HCT116 (cell line): ENCODE results near the gene CLEC3B.

ENCODE experiments used
- CTCF ChIP-seq, 3 experiments: fragments of 200-600 bp in 1 of 3; sonication (generic) in 1 of 3; IDR thresholded peaks in 2 of 3; conservative IDR thresholded peaks in 1 of 3; 2 replicates each; pipeline ENCODE4 v1.5.1; 2012 to 2017; ENCODE audit warnings: low read depth in 2 of 3, low read length in 2 of 3, antibody characterized with exemption in 1 of 3, borderline replicate concordance in 1 of 3, control low read depth in 1 of 3, mild to moderate bottlenecking in 1 of 3, mixed read lengths in 1 of 3, mixed run types in 1 of 3, moderate library complexity in 1 of 3; ENCODE audit not compliant: insufficient read depth in 1 of 3
- EZH2 ChIP-seq: fragments of 200-600 bp; sonication (generic); IDR thresholded peaks from 2 replicates; pipeline ENCODE4 v1.6.1; 2017; ENCODE audit warnings: antibody characterized with exemption, mixed run types
- POLR2A ChIP-seq: IDR thresholded peaks from 2 replicates; pipeline ENCODE4 v1.7.0; 2011; ENCODE audit warnings: borderline replicate concordance; ENCODE audit not compliant: insufficient read depth, insufficient read length; ENCODE audit errors: extremely low read depth
- POLR2AphosphoS5 ChIP-seq: IDR thresholded peaks from 2 replicates; pipeline ENCODE4 v1.6.1; 2011; ENCODE audit warnings: mild to moderate bottlenecking, low read depth, low read length, moderate library complexity
- REST ChIP-seq: IDR thresholded peaks from 2 replicates; pipeline ENCODE4 v1.6.1; 2012; ENCODE audit warnings: low read depth
- SIN3A ChIP-seq: IDR thresholded peaks from 2 replicates; pipeline ENCODE4 v1.6.1; 2012; ENCODE audit warnings: low read depth
- YY1 ChIP-seq: IDR thresholded peaks from 2 replicates; pipeline ENCODE4 v1.6.1; 2011; ENCODE audit warnings: low read length, low read depth, moderate library complexity, mild to moderate bottlenecking; ENCODE audit not compliant: insufficient replicate concordance; ENCODE audit errors: extremely low read depth
- ZFX ChIP-seq: fragments of 450-650 bp; IDR thresholded peaks from 2 replicates; pipeline ENCODE4 v1.6.1; 2017
- ZNF274 ChIP-seq: fragments of 200-500 bp; sonication (Bioruptor generic); IDR thresholded peaks from 2 replicates; pipeline ENCODE4 v1.6.1; 2014; ENCODE audit warnings: mild to moderate bottlenecking, low read depth, low read length, inconsistent platforms

GRCh38 chr3:45000823-45001222 is 25.3 kb upstream of the CLEC3B start:
- TF ChIP-seq ZFX = no peak
- no peak for TF ChIP-seq POLR2A
- no peak for TF ChIP-seq CTCF (IDR thresholded peaks at IDR 0.05 in 2 of 3, conservative IDR thresholded peaks at IDR 0.05 in 1 of 3; ENCODE audit: borderline replicate concordance in 1 of 3, insufficient read depth in 1 of 3, low read depth in 2 of 3, low read length in 2 of 3)
- no peak for TF ChIP-seq POLR2AphosphoS5
- TF ChIP-seq YY1 = no peak
- TF ChIP-seq SIN3A = no peak
- no peak for TF ChIP-seq EZH2
- no peak for TF ChIP-seq REST
- TF ChIP-seq ZNF274 = no peak
